HL-60 (cell line): ENCODE measurements around the gene SLIRP.

Experiments used
- POLR2AphosphoS5 ChIP-seq: IDR thresholded peaks from 2 replicates; pipeline ENCODE4 v1.6.1; 2012; ENCODE audit warnings: low read depth
- REST ChIP-seq: IDR thresholded peaks from 2 replicates; pipeline ENCODE4 v1.6.1; 2012; ENCODE audit warnings: low read depth; ENCODE audit not compliant: insufficient replicate concordance
- TF ChIP-seq, protein P1 (sequence below): IDR thresholded peaks from one replicate; pipeline ENCODE4 v1.5.1; 2011; ENCODE audit warnings: low read length, control low read depth, inconsistent platforms; ENCODE audit not compliant: insufficient read depth

GRCh38 chr14:77717608-77718305, 9.9 kb downstream of the SLIRP start:
- TF ChIP-seq REST = no peak
- TF ChIP-seq, protein P1, sequence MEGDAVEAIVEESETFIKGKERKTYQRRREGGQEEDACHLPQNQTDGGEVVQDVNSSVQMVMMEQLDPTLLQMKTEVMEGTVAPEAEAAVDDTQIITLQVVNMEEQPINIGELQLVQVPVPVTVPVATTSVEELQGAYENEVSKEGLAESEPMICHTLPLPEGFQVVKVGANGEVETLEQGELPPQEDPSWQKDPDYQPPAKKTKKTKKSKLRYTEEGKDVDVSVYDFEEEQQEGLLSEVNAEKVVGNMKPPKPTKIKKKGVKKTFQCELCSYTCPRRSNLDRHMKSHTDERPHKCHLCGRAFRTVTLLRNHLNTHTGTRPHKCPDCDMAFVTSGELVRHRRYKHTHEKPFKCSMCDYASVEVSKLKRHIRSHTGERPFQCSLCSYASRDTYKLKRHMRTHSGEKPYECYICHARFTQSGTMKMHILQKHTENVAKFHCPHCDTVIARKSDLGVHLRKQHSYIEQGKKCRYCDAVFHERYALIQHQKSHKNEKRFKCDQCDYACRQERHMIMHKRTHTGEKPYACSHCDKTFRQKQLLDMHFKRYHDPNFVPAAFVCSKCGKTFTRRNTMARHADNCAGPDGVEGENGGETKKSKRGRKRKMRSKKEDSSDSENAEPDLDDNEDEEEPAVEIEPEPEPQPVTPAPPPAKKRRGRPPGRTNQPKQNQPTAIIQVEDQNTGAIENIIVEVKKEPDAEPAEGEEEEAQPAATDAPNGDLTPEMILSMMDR = no peak
- TF ChIP-seq POLR2AphosphoS5 = no peak
